Natural killer cell treated with Interleukin-12 subunit alpha and Interleukin-12 subunit beta and Interleukin-15 and Interleukin-18, amount 100 ng/mL, for 72 hours (primary cell): Measurements from ENCODE around the gene OLFM1. TPM values are rescaled to one million over a fixed set of nuclear protein-coding genes. Genes with fewer than 3 reads are reported as not detected.

ENCODE experiments used
- ATAC-seq, 2 donors: fragments of 150-1000 bp; cut with Tn5 transposase in 1 of 2; sonication (Bioruptor Pico), chemical (Tn5 transposase) in 1 of 2; 2 replicates each; pipeline ENCODE4 v1.10.0; 2021
- DNase-seq: peaks from one replicate; pipeline ENCODE4 v3.0.0; 2022; ENCODE audit warnings: low spot score
- H3K27ac Mint-ChIP-seq, 2 donors: 1 replicate in 1 of 2; 2 replicates in 1 of 2; pipeline ENCODE4 v1.8.0; 2022; ENCODE audit warnings: mixed read lengths in 2 of 2, mild to moderate bottlenecking in 1 of 2, moderate library complexity in 1 of 2
- H3K27me3 Mint-ChIP-seq, 2 donors: 1 replicate in 1 of 2; 2 replicates in 1 of 2; pipeline ENCODE4 v1.8.0; 2022; ENCODE audit warnings: mixed read lengths in 2 of 2
- H3K36me3 Mint-ChIP-seq: one replicate; pipeline ENCODE4 v1.8.0; 2022; ENCODE audit warnings: mixed read lengths
- H3K4me1 Mint-ChIP-seq, 2 donors: 1 replicate in 1 of 2; 2 replicates in 1 of 2; pipeline ENCODE4 v1.8.0; 2022; ENCODE audit warnings: low read depth in 2 of 2, mixed read lengths in 2 of 2, mild to moderate bottlenecking in 1 of 2
- H3K4me3 Mint-ChIP-seq: one replicate; pipeline ENCODE4 v1.8.0; 2022; ENCODE audit warnings: mixed read lengths
- H3K9me3 Mint-ChIP-seq: 2 replicates; pipeline ENCODE4 v1.8.0; 2022; ENCODE audit warnings: mixed read lengths
- total RNA-seq, 2 donors: library from RNA; stranded (reverse); gene quantifications; one replicate each; pipeline ENCODE4 v1.2.3, GENCODE V29; 2022

OLFM1 gene
- total RNA-seq, 2 donors from 2014 or later, result not detected

DNA sequence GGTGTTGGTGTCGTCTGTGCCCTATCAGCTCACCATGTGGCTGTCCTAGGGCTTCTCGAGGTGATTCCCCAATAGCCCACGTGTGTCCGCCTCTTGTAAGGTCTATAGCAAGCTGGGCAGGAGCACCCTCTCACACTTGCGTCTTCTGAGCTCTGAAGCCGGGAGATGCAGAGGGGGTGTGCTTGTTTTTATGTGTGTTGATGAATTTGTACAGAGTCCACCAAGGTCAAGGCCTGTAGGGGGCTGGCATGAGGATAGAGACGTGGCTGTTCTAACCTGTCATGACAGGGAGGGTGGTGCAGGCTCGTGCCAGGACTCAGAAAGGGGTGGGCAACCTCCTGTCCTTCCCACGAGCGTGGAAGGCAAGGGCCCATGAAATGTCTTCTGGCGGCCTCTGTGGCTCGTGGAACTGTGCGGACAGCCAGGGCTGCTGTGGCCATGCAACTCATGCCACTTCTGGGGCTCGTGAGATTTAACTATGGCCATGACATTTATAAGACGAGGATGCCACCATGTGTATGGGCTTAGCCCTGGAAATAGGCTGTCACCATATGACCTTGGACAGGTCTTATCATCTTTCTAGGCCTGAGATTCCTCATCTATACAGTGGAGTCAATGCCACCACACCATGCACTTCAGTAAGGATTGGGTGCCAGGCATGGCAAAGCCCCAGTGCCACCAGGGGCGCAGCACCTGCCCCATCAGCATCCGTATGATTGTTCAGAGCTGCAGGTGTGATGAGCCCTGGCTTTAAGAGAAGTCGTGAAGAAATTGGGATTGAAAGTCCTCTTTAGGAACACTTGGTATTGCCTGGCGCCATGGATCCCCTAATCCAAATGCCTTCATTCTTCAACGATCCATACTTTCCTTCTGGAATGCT, 2.3 kb upstream of the OLFM1 start:
- Mint-ChIP-seq H3K27ac (no peak overlapping the region), H3K36me3 (no peaks in the 10 kb centered on the region), H3K27me3 (peaks cover 11 to 21% of the 10 kb centered on the region in 2 donors), H3K4me1 (peaks cover 3 to 6% of the 10 kb centered on the region in 2 donors), H3K4me3 (no peak overlapping the region), H3K9me3 (no peaks in the 10 kb centered on the region)
- DNase-seq (no peak), ATAC-seq (no peak)

DNA sequence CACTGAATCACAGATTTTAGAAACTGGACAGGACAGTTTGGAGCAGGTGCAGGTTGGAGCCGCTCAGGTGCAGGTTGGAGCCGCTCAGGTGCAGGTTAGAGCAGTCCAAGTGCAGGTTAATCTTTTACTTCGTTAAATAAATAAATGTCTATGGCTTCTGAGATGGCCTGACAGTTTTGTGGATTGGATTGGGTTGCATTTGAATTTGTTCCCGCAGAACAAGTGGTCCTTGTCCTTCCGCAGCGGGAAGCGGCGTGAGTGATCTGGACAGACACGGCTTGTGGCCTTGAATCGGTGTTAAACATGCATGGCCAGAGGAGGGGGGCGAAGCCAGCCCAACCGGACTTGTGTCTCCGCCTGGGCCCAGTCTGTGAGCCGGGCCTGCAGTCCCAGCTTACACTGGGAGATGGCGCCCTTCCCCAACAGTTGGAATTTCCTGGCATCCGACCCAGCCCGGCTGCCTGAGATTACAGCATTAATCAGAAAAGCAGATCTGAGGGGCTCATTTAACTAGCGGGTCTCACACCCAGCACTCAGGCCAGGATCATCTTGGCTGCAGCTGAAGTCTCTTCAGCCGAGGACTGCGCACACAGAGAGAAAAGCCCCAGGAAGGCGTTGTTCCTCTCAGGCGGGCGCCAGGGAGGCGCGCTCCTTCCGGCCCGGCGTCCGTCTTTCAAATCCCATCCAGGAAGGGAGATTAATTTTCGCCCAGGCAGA, 1.5 kb upstream of the OLFM1 start:
- no peak overlapping the region for H3K27ac Mint-ChIP-seq
- H3K4me1 Mint-ChIP-seq, result peaks cover 3 to 6% of the 10 kb centered on the region in 2 donors
- no peaks in the 10 kb centered on the region for H3K36me3 Mint-ChIP-seq
- no peaks in the 10 kb centered on the region for H3K9me3 Mint-ChIP-seq
- no peak overlapping the region for H3K4me3 Mint-ChIP-seq
- no peak for ATAC-seq
- no peak for DNase-seq
- peaks cover 11 to 22% of the 10 kb centered on the region in 2 donors for H3K27me3 Mint-ChIP-seq

DNA sequence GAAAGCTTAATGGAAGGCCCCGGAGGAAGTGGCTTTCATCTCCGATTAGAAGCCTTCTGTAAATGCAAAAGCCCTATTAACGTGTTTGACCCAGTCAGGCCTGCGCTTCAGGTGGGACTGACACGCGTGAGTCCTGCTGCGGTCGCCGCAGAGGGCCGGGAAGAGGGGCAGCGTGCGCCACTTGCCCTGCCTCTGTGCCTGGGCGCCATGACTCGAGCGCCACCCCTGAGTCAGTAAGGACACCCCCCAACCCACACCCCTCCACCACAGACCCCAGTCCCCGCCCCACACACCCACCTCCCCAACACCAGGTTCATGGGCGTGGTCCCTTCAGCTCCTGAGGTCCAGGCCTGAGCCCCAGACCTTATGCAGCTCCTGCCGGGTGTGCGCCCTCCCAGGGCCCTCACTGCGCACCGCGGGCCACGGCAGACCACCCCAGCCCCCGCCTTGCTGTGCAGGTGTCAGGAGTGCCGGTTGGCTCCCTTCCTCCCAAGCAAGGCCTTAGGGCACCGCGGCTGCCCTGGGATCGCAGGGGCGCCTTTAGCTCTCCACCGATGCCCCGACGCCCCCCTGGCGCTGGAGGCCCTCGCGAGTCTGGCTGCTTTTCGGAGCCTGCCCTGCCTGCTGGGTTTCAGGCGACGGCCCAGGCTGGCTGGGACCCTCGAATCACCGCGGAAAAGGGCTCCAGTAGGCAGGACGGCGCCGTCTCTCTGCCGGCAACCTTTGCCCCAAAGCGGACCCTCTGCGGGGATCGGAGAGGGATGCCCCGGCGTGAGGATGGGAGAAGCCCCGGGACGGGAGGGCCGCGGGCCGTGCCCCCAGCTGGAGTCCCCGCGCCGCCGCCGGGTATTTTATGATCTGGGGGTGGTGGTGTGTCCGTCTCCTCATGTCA, 625 bp upstream of the OLFM1 start:
- no peak overlapping the region for H3K27ac Mint-ChIP-seq
- peaks cover 3 to 6% of the 10 kb centered on the region in 2 donors for H3K4me1 Mint-ChIP-seq
- no peak overlapping the region for H3K4me3 Mint-ChIP-seq
- no peak for ATAC-seq
- no peaks in the 10 kb centered on the region for H3K36me3 Mint-ChIP-seq
- peaks cover 6% of the 10 kb centered on the region for H3K9me3 Mint-ChIP-seq
- no peak for DNase-seq
- H3K27me3 Mint-ChIP-seq, result peaks cover 16 to 30% of the 10 kb centered on the region in 2 donors

DNA sequence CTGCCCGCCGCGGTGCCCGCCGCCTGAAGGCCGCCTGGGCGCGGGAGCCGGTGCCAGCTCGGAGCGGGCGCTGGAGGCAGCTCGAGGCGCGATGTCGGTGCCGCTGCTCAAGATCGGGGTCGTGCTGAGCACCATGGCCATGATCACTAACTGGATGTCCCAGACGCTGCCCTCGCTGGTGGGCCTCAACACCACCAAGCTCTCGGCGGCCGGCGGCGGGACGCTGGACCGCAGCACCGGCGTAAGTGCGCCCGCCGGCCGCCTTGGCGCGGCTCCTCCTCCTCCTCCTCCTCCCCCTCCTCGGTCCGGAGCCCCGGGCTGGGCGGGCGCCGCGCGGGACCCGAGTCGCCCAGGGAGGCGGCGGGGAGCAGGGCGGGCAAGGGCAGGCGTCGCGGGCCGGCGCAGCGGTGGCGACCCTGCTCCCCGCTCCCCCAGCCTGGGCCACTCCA, 455 bp downstream of the OLFM1 start:
- Mint-ChIP-seq H3K4me1 (peaks cover 3 to 6% of the 10 kb centered on the region in 2 donors), H3K27ac (no peak overlapping the region), H3K27me3 (peaks cover 18 to 32% of the 10 kb centered on the region in 2 donors), H3K36me3 (no peaks in the 10 kb centered on the region), H3K4me3 (no peak overlapping the region), H3K9me3 (peaks cover 6% of the 10 kb centered on the region)
- DNase-seq (no peak), ATAC-seq (no peak)

DNA sequence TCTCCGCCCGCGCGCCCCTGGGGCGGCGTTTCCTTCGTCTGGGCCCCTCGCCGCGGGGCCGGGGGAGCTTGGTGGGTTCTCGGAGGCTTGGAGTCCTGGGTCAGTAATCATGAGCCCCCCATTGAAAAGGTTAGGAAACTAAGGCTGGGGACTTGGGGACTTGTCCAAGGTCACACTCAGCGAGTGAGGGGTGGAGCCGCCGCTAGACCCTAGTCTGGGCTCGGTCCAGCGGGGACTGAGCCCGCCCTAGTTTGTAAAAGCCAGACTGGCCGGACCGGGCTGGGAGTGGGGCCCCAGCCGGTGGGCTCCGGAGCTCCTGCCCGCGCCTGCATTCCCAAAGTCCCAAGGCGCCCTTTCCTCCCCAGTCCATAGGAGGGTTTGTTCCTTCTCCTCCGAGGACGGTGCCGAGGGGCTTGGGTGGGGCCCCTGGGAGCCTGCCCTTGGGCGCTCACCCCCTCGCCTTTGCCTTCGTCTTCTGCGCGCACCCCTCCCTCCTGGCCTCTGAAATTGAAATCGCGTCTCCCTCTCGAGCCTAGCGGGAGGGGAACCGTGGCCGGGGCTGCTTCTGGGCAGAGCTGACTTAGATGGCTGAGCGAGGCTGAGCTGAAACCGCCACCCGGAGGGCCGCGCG, 995 bp downstream of the OLFM1 start:
- DNase-seq (no peak), ATAC-seq (no peak)
- H3K36me3 Mint-ChIP-seq, result no peaks in the 10 kb centered on the region
- H3K27ac Mint-ChIP-seq, result no peak overlapping the region
- peaks cover 3 to 6% of the 10 kb centered on the region in 2 donors for H3K4me1 Mint-ChIP-seq
- peaks cover 6% of the 10 kb centered on the region for H3K9me3 Mint-ChIP-seq
- no peak overlapping the region for H3K4me3 Mint-ChIP-seq
- H3K27me3 Mint-ChIP-seq, result peaks cover 19 to 32% of the 10 kb centered on the region in 2 donors

DNA sequence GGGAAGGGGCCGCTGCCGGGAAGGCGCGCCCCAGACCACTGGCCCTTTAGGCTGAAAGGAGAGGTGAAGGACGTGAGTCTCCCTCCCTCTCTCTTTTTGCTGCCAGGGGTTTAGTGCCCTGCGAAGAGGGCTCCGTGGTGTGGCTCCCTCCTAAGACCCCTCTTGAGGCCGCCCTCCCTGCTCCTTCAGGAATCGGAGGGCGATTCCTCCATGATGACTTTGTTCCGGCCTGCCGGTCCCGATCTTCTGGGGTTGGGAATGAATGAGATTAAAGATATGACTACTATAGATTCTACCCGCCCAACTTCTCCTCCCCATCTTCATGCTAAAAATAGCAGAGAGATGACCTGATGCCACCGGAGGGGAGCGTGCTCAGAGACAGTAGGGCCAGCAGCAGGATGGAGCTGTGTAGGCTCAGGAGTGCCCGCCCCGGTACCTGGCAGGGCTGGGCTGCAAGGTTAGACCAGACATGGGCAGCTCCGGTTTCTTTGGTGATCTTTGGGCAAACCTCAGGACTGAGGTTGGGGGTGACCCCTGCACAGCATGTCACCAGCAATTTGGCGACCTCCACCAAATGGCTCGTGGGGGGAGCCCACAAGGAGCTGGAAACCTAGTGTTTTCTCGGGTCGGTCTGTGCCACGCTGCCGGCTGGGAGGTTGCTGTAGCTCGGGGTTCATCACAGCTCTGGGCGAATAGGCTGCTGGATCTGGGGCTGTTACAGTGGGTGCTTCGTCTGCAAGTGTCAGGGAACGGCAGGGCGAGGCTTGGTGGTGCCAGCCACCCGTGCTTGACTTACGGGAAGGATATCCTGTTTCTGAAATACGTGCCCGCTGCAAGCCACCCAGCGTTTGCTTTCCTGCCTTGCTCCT, 1.7 kb downstream of the OLFM1 start:
- H3K27ac Mint-ChIP-seq, result no peak overlapping the region
- H3K9me3 Mint-ChIP-seq, result peaks cover 6% of the 10 kb centered on the region
- ATAC-seq (no peak), DNase-seq (no peak)
- H3K36me3 Mint-ChIP-seq, result no peaks in the 10 kb centered on the region
- peaks cover 17 to 29% of the 10 kb centered on the region in 2 donors for H3K27me3 Mint-ChIP-seq
- H3K4me1 Mint-ChIP-seq, result peaks cover 3 to 6% of the 10 kb centered on the region in 2 donors
- H3K4me3 Mint-ChIP-seq, result no peak overlapping the region

DNA sequence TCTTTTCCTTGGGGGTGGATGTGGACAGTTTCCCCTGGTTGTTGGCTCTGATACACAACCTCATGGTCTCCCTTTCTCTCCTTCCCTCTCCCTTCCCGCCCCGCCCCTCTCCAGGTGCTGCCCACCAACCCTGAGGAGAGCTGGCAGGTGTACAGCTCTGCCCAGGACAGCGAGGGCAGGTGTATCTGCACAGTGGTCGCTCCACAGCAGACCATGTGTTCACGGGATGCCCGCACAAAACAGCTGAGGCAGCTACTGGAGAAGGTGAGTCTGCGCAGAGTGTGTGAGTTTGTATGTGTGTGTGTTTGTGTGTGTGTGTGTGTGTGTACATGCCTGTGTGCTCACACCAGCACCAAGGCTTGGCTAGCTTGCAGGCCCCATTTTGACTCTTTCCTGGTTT, 2.6 kb downstream of the OLFM1 start:
- peaks cover 6% of the 10 kb centered on the region for H3K9me3 Mint-ChIP-seq
- peaks cover 15 to 24% of the 10 kb centered on the region in 2 donors for H3K27me3 Mint-ChIP-seq
- no peak overlapping the region for H3K4me3 Mint-ChIP-seq
- ATAC-seq (no peak), DNase-seq (no peak)
- no peak overlapping the region for H3K27ac Mint-ChIP-seq
- H3K36me3 Mint-ChIP-seq, result no peaks in the 10 kb centered on the region
- peaks cover 3 to 6% of the 10 kb centered on the region in 2 donors for H3K4me1 Mint-ChIP-seq

DNA sequence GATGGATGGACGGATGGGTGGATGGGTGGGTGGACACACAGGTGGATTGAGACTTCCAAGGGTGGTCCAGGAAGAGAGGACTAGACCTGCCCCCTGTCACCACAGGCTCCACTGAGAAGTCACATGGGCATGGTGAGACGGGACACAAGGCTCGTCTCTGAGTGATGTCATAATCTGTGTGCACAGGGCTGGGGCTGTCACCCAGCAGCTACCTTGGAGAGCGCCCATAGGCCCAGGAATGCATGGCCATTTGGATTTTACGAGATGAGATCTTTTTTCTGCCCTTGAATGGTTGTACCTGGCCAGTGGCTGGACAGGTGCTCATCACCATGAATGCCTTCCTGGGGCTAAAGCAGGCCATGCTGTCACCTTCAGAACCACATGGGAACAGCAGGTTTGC, 3.1 kb downstream of the OLFM1 start:
- Mint-ChIP-seq H3K27me3 (peaks cover 18 to 21% of the 10 kb centered on the region in 2 donors), H3K4me1 (peaks cover 3 to 6% of the 10 kb centered on the region in 2 donors), H3K4me3 (no peak overlapping the region), H3K27ac (no peak overlapping the region), H3K9me3 (peaks cover 6% of the 10 kb centered on the region), H3K36me3 (no peaks in the 10 kb centered on the region)
- DNase-seq (no peak), ATAC-seq (no peak)

DNA sequence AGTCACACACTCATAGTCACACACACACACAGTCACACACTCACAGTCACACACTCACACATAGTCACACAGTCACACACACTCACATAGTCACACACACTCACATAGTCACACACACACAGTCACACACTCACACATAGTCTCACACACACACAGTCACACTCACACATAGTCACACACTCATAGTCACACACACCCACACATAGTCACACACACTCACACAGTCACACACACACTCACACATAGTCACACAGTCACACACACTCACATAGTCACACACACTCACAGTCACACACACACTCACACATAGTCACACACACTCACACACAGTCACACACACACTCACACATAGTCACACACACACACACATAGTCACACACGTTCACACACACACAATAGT, 4.1 kb downstream of the OLFM1 start:
- no peaks in the 10 kb centered on the region for H3K4me1 Mint-ChIP-seq
- H3K36me3 Mint-ChIP-seq, result no peaks in the 10 kb centered on the region
- peaks cover 6% of the 10 kb centered on the region for H3K9me3 Mint-ChIP-seq
- ATAC-seq (no peak), DNase-seq (no peak)
- H3K4me3 Mint-ChIP-seq, result no peak overlapping the region
- H3K27me3 Mint-ChIP-seq, result peaks cover 11 to 12% of the 10 kb centered on the region in 2 donors
- H3K27ac Mint-ChIP-seq, result no peak overlapping the region

DNA sequence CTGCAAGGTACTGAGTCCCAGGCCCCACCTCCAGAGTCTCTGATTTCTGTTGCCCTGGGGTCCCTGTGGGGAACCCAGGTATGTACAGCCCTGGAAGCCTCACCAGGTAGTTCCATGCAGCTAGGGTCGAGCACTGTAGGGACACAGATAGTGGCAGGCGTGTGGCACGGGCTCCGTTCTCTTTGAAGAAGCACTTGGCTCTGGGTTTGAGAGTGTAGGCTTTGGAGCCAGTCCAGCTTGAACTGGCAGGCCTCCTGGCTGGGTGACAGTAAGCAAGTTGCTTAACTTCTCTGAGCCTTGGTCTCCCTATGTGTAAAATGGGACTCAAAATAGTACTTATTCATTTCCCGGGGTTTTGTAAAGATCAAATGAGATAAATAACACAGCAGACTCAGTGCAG, 5.6 kb downstream of the OLFM1 start:
- Mint-ChIP-seq H3K9me3 (peaks cover 6% of the 10 kb centered on the region), H3K27ac (no peak overlapping the region), H3K4me1 (no peaks in the 10 kb centered on the region), H3K27me3 (peaks cover 16 to 17% of the 10 kb centered on the region in 2 donors), H3K4me3 (no peak overlapping the region), H3K36me3 (no peaks in the 10 kb centered on the region)
- DNase-seq (no peak), ATAC-seq (no peak)

DNA sequence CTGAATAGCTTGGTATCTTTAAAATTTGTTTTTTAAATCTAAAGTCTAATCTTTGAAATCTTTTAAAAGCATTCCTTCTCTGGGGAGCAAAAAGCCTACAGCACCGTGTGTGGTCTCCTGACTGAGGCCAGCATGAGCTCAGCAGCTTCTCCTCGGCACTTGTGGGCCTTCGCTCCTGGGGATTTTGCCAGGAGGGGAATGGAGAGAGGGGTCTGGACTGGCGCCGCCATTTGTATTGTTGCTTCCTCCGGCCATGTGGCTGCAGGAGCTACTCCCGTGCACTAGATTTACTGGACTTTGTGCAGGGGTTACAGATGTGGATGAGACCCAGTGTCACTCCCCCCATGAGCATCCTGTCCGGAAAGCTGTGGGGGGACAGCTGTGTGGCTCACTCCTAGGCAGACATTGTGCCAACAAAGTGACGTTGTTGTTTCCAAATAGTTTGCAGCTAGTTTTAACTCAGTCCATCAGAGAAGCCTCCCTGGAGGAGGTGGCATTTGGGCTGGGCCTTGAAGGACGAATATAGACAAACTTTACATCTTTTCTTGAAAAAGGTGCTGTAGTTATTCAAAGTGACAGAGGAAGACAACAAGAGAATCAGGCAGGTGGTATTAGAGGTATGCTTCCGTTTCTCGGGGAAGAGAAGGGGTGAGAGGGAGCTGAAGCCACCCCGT, 6.6 kb downstream of the OLFM1 start:
- ATAC-seq (no peak), DNase-seq (no peak)
- H3K4me3 Mint-ChIP-seq, result no peak overlapping the region
- H3K27ac Mint-ChIP-seq, result no peak overlapping the region
- peaks cover 6% of the 10 kb centered on the region for H3K9me3 Mint-ChIP-seq
- H3K27me3 Mint-ChIP-seq, result peaks cover 19 to 21% of the 10 kb centered on the region in 2 donors
- no peaks in the 10 kb centered on the region for H3K36me3 Mint-ChIP-seq
- no peaks in the 10 kb centered on the region for H3K4me1 Mint-ChIP-seq
